MCF 10A (cell line): ENCODE results near the gene CPTP. TPM values are rescaled to one million over a fixed set of nuclear protein-coding genes. Genes with fewer than 3 reads are reported as not detected.

Experiments used
- BruUV-seq: library from RNA; stranded (reverse); fragments of 400-500 nt; replicated peaks from 2 replicates; lab custom pipeline; 2021; lab: Mats Ljungman, UMichigan
- CTCF ChIA-PET: fragments of 300-600 bp; sonication (Branson Sonifier 250); formaldehyde crosslinking; extraction: SDS; loops from one replicate; lab custom pipeline; 2021; ENCODE audit warnings: antibody characterized with exemption, inconsistent platforms; lab: Yijun Ruan, JAX
- POLR2A ChIA-PET: fragments of 300-600, 350-650 bp; sonication (Branson Sonifier 250); formaldehyde crosslinking; extraction: SDS; loops from one replicate; lab custom pipeline; 2020; ENCODE audit warnings: antibody characterized with exemption, inconsistent platforms; lab: Yijun Ruan, JAX
- DNase-seq: peaks from one replicate; pipeline ENCODE4 v3.0.0-alpha.2; 2018; ENCODE audit not compliant: unreplicated experiment
- H3K27ac Mint-ChIP-seq: one replicate; pipeline ENCODE4 v1.8.0; 2022; ENCODE audit warnings: mild to moderate bottlenecking, low read depth, mixed read lengths; ENCODE audit not compliant: unreplicated experiment
- H3K27me3 Mint-ChIP-seq: one replicate; pipeline ENCODE4 v1.8.0; 2022; ENCODE audit warnings: mixed read lengths; ENCODE audit not compliant: insufficient read depth, unreplicated experiment
- H3K36me3 Mint-ChIP-seq: one replicate; pipeline ENCODE4 v1.8.0; 2022; ENCODE audit warnings: mild to moderate bottlenecking, moderate library complexity, mixed read lengths; ENCODE audit not compliant: insufficient read depth, unreplicated experiment
- H3K4me1 Mint-ChIP-seq: one replicate; pipeline ENCODE4 v1.8.0; 2022; ENCODE audit warnings: mixed read lengths; ENCODE audit not compliant: insufficient read depth, unreplicated experiment
- H3K4me3 Mint-ChIP-seq: one replicate; pipeline ENCODE4 v1.8.0; 2022; ENCODE audit warnings: mild to moderate bottlenecking, moderate library complexity, mixed read lengths; ENCODE audit not compliant: unreplicated experiment
- H3K9me3 Mint-ChIP-seq: one replicate; pipeline ENCODE4 v1.8.0; 2022; ENCODE audit warnings: mixed read lengths; ENCODE audit not compliant: unreplicated experiment
- CTCF ChIP-seq: fragments of 200-600 bp; IDR thresholded peaks from one replicate; pipeline ENCODE4 v1.8.0; 2022; ENCODE audit warnings: antibody characterized with exemption, mild to moderate bottlenecking; ENCODE audit not compliant: unreplicated experiment
- intact Hi-C: fragments of 100-400 bp; cut with micrococcal nuclease; formaldehyde crosslinking; loops from 2 replicates; pipeline ENCODE4 v1.14.1; 2022
- total RNA-seq: library from RNA; stranded (reverse); gene quantifications from 2 replicates; pipeline ENCODE4 v1.2.3, GENCODE V29; 2022

The CPTP gene
- total RNA-seq, 1 experiment from 2014 or later, result 21.0 TPM

- no peak overlapping the region for H3K27ac Mint-ChIP-seq
- no peak for TF ChIP-seq CTCF
- peak; percentile 71 for DNase-seq
- peaks cover 16% of the 10 kb centered on the region for H3K36me3 Mint-ChIP-seq
- H3K4me1 Mint-ChIP-seq, result peaks cover 23% of the 10 kb centered on the region
- H3K4me3 Mint-ChIP-seq, result peak overlapping the region; percentile 81
- no TSS peak for BruUV-seq
- H3K9me3 Mint-ChIP-seq, result no peaks in the 10 kb centered on the region
- ChIA-PET POLR2A (interaction anchor here (0.9 to 1.6 kb wide), 11 partner anchors 13 to 283 kb away, joined by 3 to 8 read pairs (median 5); partner anchors contain the start of genes AURKAIP1 and UBE2J2), CTCF (interaction anchor here (0.7 to 1.1 kb wide), 5 partner anchors 12 to 182 kb away, joined by 3 to 4 read pairs (median 4); no protein-coding TSS in a partner anchor)
- intact Hi-C loops, result no loop called here
- no peaks in the 10 kb centered on the region for H3K27me3 Mint-ChIP-seq
Measured at GRCh38 chr1:1304331-1305299, 20.0 kb upstream of the CPTP start.

GRCh38 chr1:1305300-1306069 lies 19.1 kb upstream of the CPTP start:
- DNase-seq, result peak; percentile 82
- peaks cover 19% of the 10 kb centered on the region for H3K36me3 Mint-ChIP-seq
- TF ChIP-seq CTCF, result peak; percentile 17
- BruUV-seq, result no TSS peak
- no peaks in the 10 kb centered on the region for H3K9me3 Mint-ChIP-seq
- peak overlapping the region; percentile 81 for H3K4me3 Mint-ChIP-seq
- intact Hi-C loops, result no loop called here
- no peaks in the 10 kb centered on the region for H3K27me3 Mint-ChIP-seq
- peaks cover 23% of the 10 kb centered on the region for H3K4me1 Mint-ChIP-seq
- CTCF ChIA-PET, result interaction anchor here (0.9 to 1.1 kb wide), 4 partner anchors 13 to 183 kb away, joined by 3 to 4 read pairs (median 4); no protein-coding TSS in a partner anchor
- POLR2A ChIA-PET, result interaction anchor here (0.9 to 1.6 kb wide), 10 partner anchors 13 to 284 kb away, joined by 3 to 8 read pairs (median 6); partner anchors contain the start of genes AURKAIP1 and UBE2J2
- peak overlapping the region; percentile 63 for H3K27ac Mint-ChIP-seq

- H3K27me3 Mint-ChIP-seq, result no peaks in the 10 kb centered on the region
- BruUV-seq, result no TSS peak
- intact Hi-C loops, result no loop called here
- POLR2A ChIA-PET, result interaction anchor here (0.9 to 1.6 kb wide), 6 partner anchors 12 to 285 kb away, joined by 3 to 8 read pairs (median 5); no protein-coding TSS in a partner anchor
- TF ChIP-seq CTCF, result no peak
- H3K4me1 Mint-ChIP-seq, result peaks cover 23% of the 10 kb centered on the region
- peak overlapping the region; percentile 63 for H3K27ac Mint-ChIP-seq
- no peaks in the 10 kb centered on the region for H3K9me3 Mint-ChIP-seq
- CTCF ChIA-PET, result interaction anchor here (1.3 kb wide), 1 partner anchor 38 kb away, joined by 3 read pairs; no protein-coding TSS in a partner anchor
- peak overlapping the region; percentile 81 for H3K4me3 Mint-ChIP-seq
- peaks cover 25% of the 10 kb centered on the region for H3K36me3 Mint-ChIP-seq
- no peak for DNase-seq
Measured at GRCh38 chr1:1306070-1306660, 18.4 kb upstream of the CPTP start.
